Natural killer cell (primary cell): ENCODE results near the gene TGM6. TPM values are rescaled to one million over a fixed set of nuclear protein-coding genes. Genes with fewer than 3 reads are reported as not detected.

ENCODE experiments used
- ATAC-seq, 3 donors: fragments of 150-1000 bp in 2 of 3; fragments of 200-7000 bp in 1 of 3; cut with Tn5 transposase; 1 replicate in 1 of 3; 2 replicates in 2 of 3; pipeline ENCODE4 v1.10.0; 2021; ENCODE audit warnings: mild to moderate bottlenecking in 2 of 3, moderate library complexity in 2 of 3
- DNase-seq, 2 donors: peaks; one replicate each; pipeline versions ENCODE4 v3.0.0 to v3.0.0-alpha.2; 2013 to 2021; ENCODE audit warnings: mixed read lengths in 1 of 2
- H3K27ac ChIP-seq: one replicate; pipeline ENCODE4 v1.5.1; 2013; ENCODE audit warnings: mild to moderate bottlenecking, low read length
- H3K27me3 ChIP-seq: one replicate; pipeline ENCODE4 v1.6.1; 2013; ENCODE audit warnings: low read length; ENCODE audit not compliant: control insufficient read depth, insufficient read depth
- H3K36me3 ChIP-seq: one replicate; pipeline ENCODE4 v1.6.1; 2013; ENCODE audit warnings: low read length; ENCODE audit not compliant: control insufficient read depth, insufficient read depth
- H3K4me1 ChIP-seq: one replicate; pipeline ENCODE4 v1.6.1; 2013; ENCODE audit warnings: low read length; ENCODE audit not compliant: control insufficient read depth, insufficient read depth
- H3K4me3 ChIP-seq: one replicate; pipeline ENCODE4 v1.5.1; 2013; ENCODE audit warnings: low read length
- H3K9me3 ChIP-seq: one replicate; pipeline ENCODE4 v1.6.1; 2013; ENCODE audit warnings: low read length; ENCODE audit not compliant: control insufficient read depth, insufficient read depth
- H3K27ac Mint-ChIP-seq, 2 donors: one replicate each; pipeline ENCODE4 v1.8.0; 2022; ENCODE audit warnings: mild to moderate bottlenecking in 2 of 2, mixed read lengths in 2 of 2, moderate library complexity in 1 of 2
- H3K27me3 Mint-ChIP-seq, 2 donors: one replicate each; pipeline ENCODE4 v1.8.0; 2022; ENCODE audit warnings: low read depth in 2 of 2, mixed read lengths in 2 of 2
- H3K36me3 Mint-ChIP-seq: one replicate; pipeline ENCODE4 v1.8.0; 2022; ENCODE audit warnings: mixed read lengths
- H3K4me1 Mint-ChIP-seq, 2 donors: one replicate each; pipeline ENCODE4 v1.8.0; 2022; ENCODE audit warnings: mixed read lengths in 2 of 2
- H3K4me3 Mint-ChIP-seq: one replicate; pipeline ENCODE4 v1.8.0; 2022; ENCODE audit warnings: mild to moderate bottlenecking, moderate library complexity, mixed read lengths
- H3K9me3 Mint-ChIP-seq, 2 donors: one replicate each; pipeline ENCODE4 v1.8.0; 2022; ENCODE audit warnings: mixed read lengths in 2 of 2
- CTCF ChIP-seq: fragments of 200-600 bp; IDR thresholded peaks from one replicate; pipeline ENCODE4 v1.8.0; 2022; ENCODE audit warnings: antibody characterized with exemption
- WGBS: methylation state at CpG from one replicate; pipeline ENCODE4 v1.1.7; 2013; ENCODE audit warnings: missing lambda C conversion rate; ENCODE audit not compliant: insufficient coverage; 5-methylcytosine and 5-hydroxymethylcytosine counted together
- intact Hi-C: fragments of 100-400 bp; cut with micrococcal nuclease; formaldehyde crosslinking; loops from one replicate; pipeline ENCODE4 v1.14.2; 2022
- total RNA-seq, 4 donors: library from RNA; stranded (reverse); fragments of 120-200 nt in 1 of 4; gene quantifications; one replicate each; pipeline versions ENCODE4 v1.2.3 to v1.2.4, GENCODE V29; 2013 to 2022

TGM6 gene
- total RNA-seq, 3 donors from 2014 or later (not counting 1 experiment from before 2014, with no cell fraction given), result not detected

GRCh38 chr20:2446845-2447244 is 66.1 kb downstream of the TGM6 start:
- no peak overlapping the region for H3K27ac ChIP-seq
- intact Hi-C loops, result no loop called here
- DNase-seq (no peak), ATAC-seq (no peak)
- TF ChIP-seq CTCF, result no peak
- no peak overlapping the region for H3K4me3 Mint-ChIP-seq
- no peak overlapping the region for H3K27ac Mint-ChIP-seq
- H3K27me3 ChIP-seq, result no peaks in the 10 kb centered on the region
- H3K27me3 Mint-ChIP-seq, result peaks cover 0 to 6% of the 10 kb centered on the region in 2 donors
- peaks cover 0 to 2% of the 10 kb centered on the region in 2 donors for H3K9me3 Mint-ChIP-seq
- peaks cover 13 to 19% of the 10 kb centered on the region in 2 donors for H3K4me1 Mint-ChIP-seq
- no peaks in the 10 kb centered on the region for H3K36me3 Mint-ChIP-seq
- no peaks in the 10 kb centered on the region for H3K9me3 ChIP-seq
- 64% methylated on average over 4 of the region's 4 CpGs for WGBS
- H3K36me3 ChIP-seq, result no peaks in the 10 kb centered on the region
- H3K4me3 ChIP-seq, result no peak overlapping the region
- no peaks in the 10 kb centered on the region for H3K4me1 ChIP-seq

GRCh38 chr20:2449386-2449785 is 68.7 kb downstream of the TGM6 start:
- Mint-ChIP-seq H3K36me3 (no peaks in the 10 kb centered on the region), H3K4me1 (peaks cover 13 to 19% of the 10 kb centered on the region in 2 donors), H3K4me3 (no peak overlapping the region), H3K9me3 (peaks cover 0 to 2% of the 10 kb centered on the region in 2 donors), H3K27ac (no peak overlapping the region), H3K27me3 (peaks cover 0 to 6% of the 10 kb centered on the region in 2 donors)
- TF ChIP-seq CTCF, result no peak
- H3K36me3 ChIP-seq, result no peaks in the 10 kb centered on the region
- ATAC-seq (peak in 1 of 3 donors; percentile 30), DNase-seq (no peak)
- intact Hi-C loops, result no loop called here
- H3K27ac ChIP-seq, result no peak overlapping the region
- no peaks in the 10 kb centered on the region for H3K4me1 ChIP-seq
- WGBS, result no CpG with 5 or more reads among the region's 1 CpG
- no peaks in the 10 kb centered on the region for H3K9me3 ChIP-seq
- no peak overlapping the region for H3K4me3 ChIP-seq
- H3K27me3 ChIP-seq, result no peaks in the 10 kb centered on the region

- Mint-ChIP-seq H3K36me3 (no peaks in the 10 kb centered on the region), H3K9me3 (no peaks in the 10 kb centered on the region), H3K27ac (peak overlapping the region in 1 of 2 donors; percentile 6), H3K27me3 (no peaks in the 10 kb centered on the region), H3K4me1 (peaks cover 13 to 19% of the 10 kb centered on the region in 2 donors), H3K4me3 (no peak overlapping the region)
- no peaks in the 10 kb centered on the region for H3K36me3 ChIP-seq
- DNase-seq, result no peak
- no peak overlapping the region for H3K27ac ChIP-seq
- H3K4me1 ChIP-seq, result no peaks in the 10 kb centered on the region
- TF ChIP-seq CTCF, result no peak
- H3K27me3 ChIP-seq, result no peaks in the 10 kb centered on the region
- H3K9me3 ChIP-seq, result no peaks in the 10 kb centered on the region
- WGBS, result 89% methylated on average over 5 of the region's 5 CpGs
- ATAC-seq, result no peak
- no peak overlapping the region for H3K4me3 ChIP-seq
- intact Hi-C loops, result no loop called here
Measured at GRCh38 chr20:2451422-2451821, 70.7 kb downstream of the TGM6 start.
